ENCODE results near the gene POLE2.

- no peak for TF ChIP-seq CTCF (IDR thresholded peaks at IDR 0.05; ENCODE audit: low read depth, low read length)
- TF ChIP-seq EZH2phosphoT487 (IDR thresholded peaks at IDR 0.05; ENCODE audit: low read depth) = no peak
Measured at GRCh38 chr14:49679271-49679670, 8.7 kb downstream of the POLE2 start.

Data from OCI-LY3 (cell line).